Right lobe of liver (tissue), 6 donors: ENCODE results near the gene SCUBE1. TPM values are rescaled to one million over a fixed set of nuclear protein-coding genes. Genes with fewer than 3 reads are reported as not detected.

Experiments
- ATAC-seq, 4 donors: fragments of 200-7000 bp; cut with Tn5 transposase; one replicate each; pipeline ENCODE4 v1.9.1; 2020; ENCODE audit warnings: mild to moderate bottlenecking in 4 of 4, moderate library complexity in 4 of 4
- DNase-seq, 3 donors: peaks; one replicate each; pipeline ENCODE4 v3.0.0-alpha.2; 2020
- H3K27ac ChIP-seq, 3 donors: fragments of 200-600 bp; one replicate each; pipeline ENCODE4 v1.8.0; 2022
- H3K27me3 ChIP-seq, 2 donors: fragments of 200-600 bp; one replicate each; pipeline ENCODE4 v1.8.0; 2022
- H3K36me3 ChIP-seq, 4 donors: fragments of 200-600 bp; sonication (generic) in 1 of 4; one replicate each; pipeline versions ENCODE4 v1.5.1 to v1.8.0; 2017 to 2022; ENCODE audit warnings: control low read depth in 1 of 4
- H3K4me1 ChIP-seq, 4 donors: fragments of 200-600 bp; sonication (generic) in 1 of 4; one replicate each; pipeline versions ENCODE4 v1.5.1 to v1.8.0; 2017 to 2022; ENCODE audit warnings: control low read depth in 1 of 4
- H3K4me3 ChIP-seq, 3 donors: fragments of 200-600 bp; one replicate each; pipeline ENCODE4 v1.8.0; 2022
- H3K9me3 ChIP-seq, 4 donors: fragments of 200-600 bp; sonication (generic) in 1 of 4; one replicate each; pipeline versions ENCODE4 v1.5.1 to v1.8.0; 2017 to 2022; ENCODE audit warnings: control low read depth in 1 of 4
- POLR2A ChIP-seq: fragments of 450-650 bp; IDR thresholded peaks from one replicate; pipeline ENCODE4 v1.6.1; 2017; ENCODE audit warnings: antibody characterized with exemption, mild to moderate bottlenecking
- WGBS: methylation state at CpG from one replicate; pipeline ENCODE4 v1.1.6; 2018; ENCODE audit warnings: low coverage, low lambda C conversion rate; ENCODE audit not compliant: insufficient coverage; ENCODE audit errors: missing lambda C conversion rate; 5-methylcytosine and 5-hydroxymethylcytosine counted together
- intact Hi-C, 2 donors: fragments of 100-400 bp; cut with DNase I; formaldehyde crosslinking; loops; one replicate each; pipeline versions ENCODE4 v1.11.2 to v1.14.1; 2022
- total RNA-seq, 6 experiments: library from RNA; depleted of rRNA in 2 of 6; stranded (reverse); fragments of >200 nt in 2 of 6; fragmentation: NEBNext Ultra II Directional in 3 of 6; extraction: Animal tissue kit (Norgen Biotek cat#: 25700) in 3 of 6; gene quantifications; one replicate each; pipeline versions ENCODE4 v1.1.0 to v1.2.4, GENCODE V29; 2016 to 2023
- TF ChIP-seq, protein P1 (sequence below), 4 donors: fragments of 200-600 bp in 3 of 4; fragments of 450-650 bp in 1 of 4; IDR thresholded peaks; one replicate each; pipeline versions ENCODE4 v1.5.1 to v1.8.0; 2016 to 2022; ENCODE audit warnings: antibody characterized with exemption in 4 of 4, mild to moderate bottlenecking in 2 of 4
- donor health status: DM: no; HTN: yes; CAD: no.
- donor health status: DM: no; HTN: no; CAD: no.
- donor health status: DM: no; HTN: no; CAD: no.
- donor health status: DM: no; HTN: yes; CAD: no.
- donor health status: DM: no; HTN: yes; CAD: no.

Gene SCUBE1
- total RNA-seq, 6 experiments from 2014 or later = 0.73 to 11.7 (median 2.7) TPM

DNA sequence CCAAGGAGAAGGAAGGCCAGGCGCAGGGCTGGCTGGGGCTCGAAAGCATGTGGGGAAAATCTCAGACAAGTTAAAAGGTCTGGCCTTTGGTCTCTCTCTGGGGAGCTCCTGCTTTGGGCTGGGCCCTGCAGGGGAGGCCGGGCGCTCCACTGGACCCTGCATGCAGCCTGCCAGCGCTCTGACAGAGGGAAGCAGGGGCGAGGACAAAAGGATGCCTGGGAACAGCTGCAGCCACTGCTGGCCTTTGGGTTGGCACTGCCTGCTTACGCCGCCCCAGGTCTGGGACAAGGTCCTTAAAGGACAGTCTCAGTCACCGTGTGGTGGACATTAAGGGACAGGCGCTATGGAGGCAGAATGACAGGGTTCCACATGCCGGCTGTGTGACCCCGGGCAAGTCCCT is 99.8 kb downstream of the SCUBE1 start:
- Histone ChIP-seq H3K4me1 (peaks cover 0 to 12% (median 8%) of the 10 kb centered on the region in 4 donors), H3K36me3 (no peaks in the 10 kb centered on the region), H3K27me3 (no peaks in the 10 kb centered on the region), H3K9me3 (no peaks in the 10 kb centered on the region), H3K4me3 (no peak overlapping the region), H3K27ac (no peak overlapping the region)
- TF ChIP-seq, protein P1, sequence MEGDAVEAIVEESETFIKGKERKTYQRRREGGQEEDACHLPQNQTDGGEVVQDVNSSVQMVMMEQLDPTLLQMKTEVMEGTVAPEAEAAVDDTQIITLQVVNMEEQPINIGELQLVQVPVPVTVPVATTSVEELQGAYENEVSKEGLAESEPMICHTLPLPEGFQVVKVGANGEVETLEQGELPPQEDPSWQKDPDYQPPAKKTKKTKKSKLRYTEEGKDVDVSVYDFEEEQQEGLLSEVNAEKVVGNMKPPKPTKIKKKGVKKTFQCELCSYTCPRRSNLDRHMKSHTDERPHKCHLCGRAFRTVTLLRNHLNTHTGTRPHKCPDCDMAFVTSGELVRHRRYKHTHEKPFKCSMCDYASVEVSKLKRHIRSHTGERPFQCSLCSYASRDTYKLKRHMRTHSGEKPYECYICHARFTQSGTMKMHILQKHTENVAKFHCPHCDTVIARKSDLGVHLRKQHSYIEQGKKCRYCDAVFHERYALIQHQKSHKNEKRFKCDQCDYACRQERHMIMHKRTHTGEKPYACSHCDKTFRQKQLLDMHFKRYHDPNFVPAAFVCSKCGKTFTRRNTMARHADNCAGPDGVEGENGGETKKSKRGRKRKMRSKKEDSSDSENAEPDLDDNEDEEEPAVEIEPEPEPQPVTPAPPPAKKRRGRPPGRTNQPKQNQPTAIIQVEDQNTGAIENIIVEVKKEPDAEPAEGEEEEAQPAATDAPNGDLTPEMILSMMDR (IDR thresholded peaks at IDR 0.05) = no peak
- no peak for TF ChIP-seq POLR2A
- no peak for DNase-seq
- intact Hi-C loops = no loop called here
- no peak for ATAC-seq
- 100% methylated on average over 1 of the region's 12 CpGs for WGBS

DNA sequence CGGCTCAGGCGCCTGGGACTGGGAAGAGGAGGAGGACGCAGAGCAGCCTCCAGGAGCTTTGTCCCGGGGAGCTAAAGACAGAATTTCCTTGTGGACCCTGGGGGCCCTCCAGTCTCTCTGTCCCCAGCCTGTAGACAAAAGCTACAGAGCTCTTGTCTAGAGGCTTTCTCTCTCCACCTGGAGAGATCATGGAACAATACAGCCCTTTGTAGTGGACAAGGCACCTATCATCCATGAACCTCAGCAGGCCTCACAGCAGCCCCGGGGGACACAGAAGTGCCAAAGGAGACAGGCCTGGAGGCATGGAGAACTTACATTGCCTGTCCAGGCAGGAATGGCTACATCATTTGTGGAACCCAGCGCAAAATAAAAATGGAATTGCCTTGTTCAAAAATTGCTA is 100.5 kb downstream of the SCUBE1 start:
- Histone ChIP-seq H3K27ac (no peak overlapping the region), H3K4me1 (peaks cover 0 to 19% (median 11%) of the 10 kb centered on the region in 4 donors), H3K9me3 (no peaks in the 10 kb centered on the region), H3K27me3 (no peaks in the 10 kb centered on the region), H3K36me3 (no peaks in the 10 kb centered on the region), H3K4me3 (no peak overlapping the region)
- ATAC-seq (no peak), DNase-seq (no peak)
- 100% methylated on average over 1 of the region's 6 CpGs for WGBS
- TF ChIP-seq, protein P1 (IDR thresholded peaks at IDR 0.05) = no peak
- TF ChIP-seq POLR2A = no peak
- intact Hi-C loops = no loop called here

DNA sequence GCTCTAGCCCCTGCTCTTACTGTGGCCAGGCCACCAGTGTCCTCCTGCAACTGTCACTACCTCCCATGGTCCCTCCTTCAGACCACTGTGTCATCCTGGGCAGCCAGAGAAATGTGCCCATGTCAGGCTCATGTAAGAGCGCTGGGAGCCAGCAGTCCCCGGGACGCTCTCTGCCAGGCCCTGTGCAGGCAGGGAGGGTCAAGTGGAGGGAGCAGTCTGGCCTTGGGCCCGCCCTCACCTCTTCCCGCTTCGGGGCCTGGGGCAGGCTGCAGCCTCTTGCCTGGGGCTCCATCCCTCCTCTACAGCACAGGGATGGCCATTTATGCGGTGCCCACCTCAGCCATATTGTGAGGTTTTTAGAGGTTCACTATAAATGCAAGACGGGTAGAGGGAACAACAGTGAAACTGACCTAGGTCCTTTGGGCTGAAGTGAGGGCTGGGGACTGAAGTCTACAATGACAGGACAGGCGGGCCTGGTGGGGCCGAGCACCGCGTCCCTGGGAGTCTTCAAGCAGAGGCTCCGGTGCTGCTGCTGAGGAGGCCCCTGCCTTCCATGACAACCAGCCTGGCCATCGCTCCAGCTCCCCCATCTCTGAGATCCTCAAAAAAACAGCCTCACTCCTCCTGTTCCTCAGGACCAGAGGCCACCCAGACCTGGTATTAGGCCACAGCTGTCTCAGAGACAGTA is 101.3 kb downstream of the SCUBE1 start:
- no peak overlapping the region for H3K27ac ChIP-seq
- no peak overlapping the region for H3K4me3 ChIP-seq
- no peaks in the 10 kb centered on the region for H3K27me3 ChIP-seq
- intact Hi-C loops = no loop called here
- 40% methylated on average over 1 of the region's 14 CpGs for WGBS
- no peaks in the 10 kb centered on the region for H3K9me3 ChIP-seq
- no peaks in the 10 kb centered on the region for H3K36me3 ChIP-seq
- TF ChIP-seq, protein P1 (IDR thresholded peaks at IDR 0.05) = no peak
- TF ChIP-seq POLR2A = no peak
- ATAC-seq (no peak), DNase-seq (no peak)
- peaks cover 2 to 27% (median 17%) of the 10 kb centered on the region in 4 donors for H3K4me1 ChIP-seq

DNA sequence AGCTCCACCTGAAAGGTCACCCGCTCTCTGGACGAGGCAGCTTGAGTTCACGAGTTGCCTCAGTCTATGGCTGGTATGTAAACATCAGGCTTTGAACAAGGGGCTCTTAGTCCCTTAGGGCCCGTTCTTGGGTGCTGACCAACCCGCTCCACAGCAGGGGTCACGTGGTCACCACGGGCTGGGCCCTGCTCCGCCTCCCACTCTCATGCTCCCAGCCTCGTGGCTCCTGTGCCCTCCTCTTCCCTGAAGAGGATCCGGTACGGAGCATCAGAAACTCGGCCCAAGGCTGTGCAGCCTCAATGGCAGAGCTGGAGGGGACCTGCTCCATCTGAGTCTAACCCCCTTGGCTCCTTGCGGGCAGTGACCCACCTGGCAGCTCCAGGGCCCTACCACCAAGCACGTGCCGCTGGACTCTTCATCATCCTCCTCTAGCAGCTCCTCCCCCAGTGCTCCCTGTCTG is 102.0 kb downstream of the SCUBE1 start:
- TF ChIP-seq, protein P1 (IDR thresholded peaks at IDR 0.05) = no peak
- TF ChIP-seq POLR2A = no peak
- no peak overlapping the region for H3K4me3 ChIP-seq
- ATAC-seq = no peak
- no CpG with 5 or more reads among the region's 15 CpGs for WGBS
- peaks cover 2 to 32% (median 19%) of the 10 kb centered on the region in 4 donors for H3K4me1 ChIP-seq
- intact Hi-C loops = no loop called here
- no peaks in the 10 kb centered on the region for H3K9me3 ChIP-seq
- H3K27me3 ChIP-seq = no peaks in the 10 kb centered on the region
- no peaks in the 10 kb centered on the region for H3K36me3 ChIP-seq
- DNase-seq = no peak
- no peak overlapping the region for H3K27ac ChIP-seq
